ENCODE measurements around the gene OPN1LW.
"Not testable (repeated sequence)": the region's sequence is repeated elsewhere in the genome, so short reads cannot be mapped to it uniquely, and the experiment has no call there.

OPN1LW gene

DNA sequence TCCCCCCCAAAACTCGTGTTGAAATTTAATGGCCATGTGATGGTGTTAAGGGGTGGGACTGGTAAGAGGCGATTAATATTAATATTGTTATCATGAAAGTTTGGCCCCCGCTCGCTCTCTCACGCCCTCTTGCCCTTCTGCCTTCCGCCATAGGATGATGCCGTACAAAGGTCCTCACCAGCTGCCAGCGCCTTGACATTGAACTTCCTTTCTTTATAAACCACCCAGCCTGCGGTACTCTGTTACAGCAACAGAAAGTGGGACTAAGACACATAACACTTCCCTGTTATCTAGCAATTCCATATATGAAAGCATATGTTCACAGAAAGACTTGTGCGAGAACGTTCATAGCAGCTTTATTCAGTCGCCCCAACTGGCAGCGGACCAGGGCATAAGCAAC is 24.3 kb downstream of the OPN1LW start:
- not testable (repeated sequence) for H3K36me3 ChIP-seq (ENCODE audit: control insufficient read depth in 1 of 2, insufficient read depth in 2 of 2, low read length in 2 of 2); DNase-seq; H3K14ac ChIP-seq (ENCODE audit: low read length); H3K4ac ChIP-seq (ENCODE audit: low read depth, low read length); H3K79me1 ChIP-seq (ENCODE audit: low read length); H2BK12ac ChIP-seq (ENCODE audit: low read length); H3K9me3 ChIP-seq (ENCODE audit: insufficient read depth, low read depth, low read length); H3K9ac ChIP-seq (ENCODE audit: low read length); H3K4me2 ChIP-seq (ENCODE audit: low read length); H3K18ac ChIP-seq (ENCODE audit: low read length); H2AK5ac ChIP-seq (ENCODE audit: low read length); H3K27me3 ChIP-seq (ENCODE audit: insufficient read depth, low read length); H3K23ac ChIP-seq (ENCODE audit: low read length); H4K8ac ChIP-seq (ENCODE audit: low read depth, low read length); H4K12ac ChIP-seq (ENCODE audit: low read depth, low read length); H3K79me2 ChIP-seq (ENCODE audit: control insufficient read depth, insufficient read depth, low read length, poor library complexity); H2AFZ ChIP-seq (ENCODE audit: insufficient read depth, low read length, poor library complexity); H2BK5ac ChIP-seq (ENCODE audit: low read depth, low read length, poor library complexity); H2BK120ac ChIP-seq (ENCODE audit: insufficient read depth, low read length, poor library complexity); H3K27ac ChIP-seq (ENCODE audit: low read depth, low read length); H4K91ac ChIP-seq (ENCODE audit: low read depth, low read length); H3K4me1 ChIP-seq (ENCODE audit: control insufficient read depth in 1 of 2, insufficient read depth in 2 of 2, low read length in 2 of 2); H3K4me3 ChIP-seq (ENCODE audit: low read depth, low read length)
- WGBS (ENCODE audit: extremely low coverage, insufficient coverage, insufficient read length): no CpG with 5 or more reads among the region's 13 CpGs

DNA sequence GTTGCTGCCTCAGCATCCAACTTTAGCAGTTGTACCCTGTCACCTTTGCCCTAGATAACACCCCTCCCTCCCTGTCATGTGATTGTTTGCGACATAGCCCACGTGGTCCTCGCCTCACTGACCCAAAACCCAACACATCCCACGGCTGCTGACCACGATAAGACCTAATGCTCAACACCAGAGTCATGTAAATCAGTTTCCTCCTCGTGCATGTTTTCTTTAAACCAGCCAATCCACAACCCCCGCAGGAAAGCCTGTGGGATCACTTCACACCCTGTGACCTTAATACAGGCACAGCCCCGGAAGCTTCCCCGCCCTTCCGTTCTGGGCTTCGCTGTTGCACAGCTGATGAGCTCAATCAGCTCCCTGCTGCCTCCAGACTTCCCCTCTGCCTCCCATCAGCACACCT is 28.5 kb downstream of the OPN1LW start:
- H2BK120ac ChIP-seq (ENCODE audit: insufficient read depth, low read length, poor library complexity); H2AK5ac ChIP-seq (ENCODE audit: low read length); H3K27ac ChIP-seq (ENCODE audit: low read depth, low read length); H2BK12ac ChIP-seq (ENCODE audit: low read length); DNase-seq; H3K4me2 ChIP-seq (ENCODE audit: low read length); H3K36me3 ChIP-seq (ENCODE audit: control insufficient read depth in 1 of 2, insufficient read depth in 2 of 2, low read length in 2 of 2); H2BK5ac ChIP-seq (ENCODE audit: low read depth, low read length, poor library complexity); H3K79me1 ChIP-seq (ENCODE audit: low read length); H4K12ac ChIP-seq (ENCODE audit: low read depth, low read length); H3K4me3 ChIP-seq (ENCODE audit: low read depth, low read length); H4K8ac ChIP-seq (ENCODE audit: low read depth, low read length); H3K4me1 ChIP-seq (ENCODE audit: control insufficient read depth in 1 of 2, insufficient read depth in 2 of 2, low read length in 2 of 2); H3K23ac ChIP-seq (ENCODE audit: low read length); H3K9me3 ChIP-seq (ENCODE audit: insufficient read depth, low read depth, low read length); H3K27me3 ChIP-seq (ENCODE audit: insufficient read depth, low read length); H3K14ac ChIP-seq (ENCODE audit: low read length); H4K91ac ChIP-seq (ENCODE audit: low read depth, low read length); H3K79me2 ChIP-seq (ENCODE audit: control insufficient read depth, insufficient read depth, low read length, poor library complexity); H3K4ac ChIP-seq (ENCODE audit: low read depth, low read length); H3K18ac ChIP-seq (ENCODE audit: low read length); H2AFZ ChIP-seq (ENCODE audit: insufficient read depth, low read length, poor library complexity); H3K9ac ChIP-seq (ENCODE audit: low read length): not testable (repeated sequence)
- WGBS (ENCODE audit: extremely low coverage, insufficient coverage, insufficient read length): no CpG with 5 or more reads among the region's 11 CpGs

DNA sequence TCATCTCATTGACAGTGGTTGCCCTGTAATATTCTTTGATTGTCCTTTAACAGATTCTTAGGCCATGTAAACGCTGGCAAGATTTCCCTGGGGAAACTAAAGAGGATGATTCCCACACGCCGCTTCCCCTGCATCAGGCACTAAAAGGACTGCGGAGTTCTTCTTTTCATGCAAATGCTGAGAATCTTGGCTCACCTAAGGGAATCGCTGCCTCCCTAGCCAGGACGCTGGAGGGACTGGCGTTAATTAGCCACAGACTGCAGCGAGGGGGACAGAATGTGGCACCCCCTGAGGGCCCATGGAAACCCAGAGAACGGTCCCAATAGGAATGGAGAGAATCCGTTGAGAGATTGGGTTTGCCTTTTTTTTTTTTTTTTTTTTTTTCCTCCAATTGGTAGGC is 30.3 kb downstream of the OPN1LW start:
- H3K27ac ChIP-seq (ENCODE audit: low read depth, low read length); H3K14ac ChIP-seq (ENCODE audit: low read length); H3K4me2 ChIP-seq (ENCODE audit: low read length); H4K8ac ChIP-seq (ENCODE audit: low read depth, low read length); H3K23ac ChIP-seq (ENCODE audit: low read length); H2AK5ac ChIP-seq (ENCODE audit: low read length); H2BK120ac ChIP-seq (ENCODE audit: insufficient read depth, low read length, poor library complexity); DNase-seq; H3K4ac ChIP-seq (ENCODE audit: low read depth, low read length); H4K91ac ChIP-seq (ENCODE audit: low read depth, low read length); H3K4me1 ChIP-seq (ENCODE audit: control insufficient read depth in 1 of 2, insufficient read depth in 2 of 2, low read length in 2 of 2); H3K9ac ChIP-seq (ENCODE audit: low read length); H3K36me3 ChIP-seq (ENCODE audit: control insufficient read depth in 1 of 2, insufficient read depth in 2 of 2, low read length in 2 of 2); H3K27me3 ChIP-seq (ENCODE audit: insufficient read depth, low read length); H3K79me1 ChIP-seq (ENCODE audit: low read length); H4K12ac ChIP-seq (ENCODE audit: low read depth, low read length); H3K4me3 ChIP-seq (ENCODE audit: low read depth, low read length); H3K79me2 ChIP-seq (ENCODE audit: control insufficient read depth, insufficient read depth, low read length, poor library complexity); H3K18ac ChIP-seq (ENCODE audit: low read length); H3K9me3 ChIP-seq (ENCODE audit: insufficient read depth, low read depth, low read length); H2BK12ac ChIP-seq (ENCODE audit: low read length); H2AFZ ChIP-seq (ENCODE audit: insufficient read depth, low read length, poor library complexity); H2BK5ac ChIP-seq (ENCODE audit: low read depth, low read length, poor library complexity): not testable (repeated sequence)
- WGBS (ENCODE audit: extremely low coverage, insufficient coverage, insufficient read length): no CpG with 5 or more reads among the region's 10 CpGs

DNA sequence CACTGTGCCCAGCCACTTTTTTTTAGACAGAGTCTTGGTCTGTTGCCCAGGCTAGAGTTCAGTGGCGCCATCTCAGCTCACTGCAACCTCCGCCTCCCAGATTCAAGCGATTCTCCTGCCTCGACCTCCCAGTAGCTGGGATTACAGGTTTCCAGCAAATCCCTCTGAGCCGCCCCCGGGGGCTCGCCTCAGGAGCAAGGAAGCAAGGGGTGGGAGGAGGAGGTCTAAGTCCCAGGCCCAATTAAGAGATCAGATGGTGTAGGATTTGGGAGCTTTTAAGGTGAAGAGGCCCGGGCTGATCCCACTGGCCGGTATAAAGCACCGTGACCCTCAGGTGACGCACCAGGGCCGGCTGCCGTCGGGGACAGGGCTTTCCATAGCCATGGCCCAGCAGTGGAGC is 38.3 kb downstream of the OPN1LW start, which contains the start of gene OPN1MW:
OPN1MW (plus strand) TSS at position 301 of the 400 bp plus-strand sequence; CDS start at position 383, 82 bp downstream.
- not testable (repeated sequence) for H4K8ac ChIP-seq (ENCODE audit: low read depth, low read length); H2BK5ac ChIP-seq (ENCODE audit: low read depth, low read length, poor library complexity)

More for the DNA sequence above, 38.3 kb downstream of the OPN1LW start, which contains the start of gene OPN1MW:
- not testable (repeated sequence) for H3K27me3 ChIP-seq (ENCODE audit: insufficient read depth, low read length); H3K4me2 ChIP-seq (ENCODE audit: low read length); H3K36me3 ChIP-seq (ENCODE audit: control insufficient read depth in 1 of 2, insufficient read depth in 2 of 2, low read length in 2 of 2); H3K9me3 ChIP-seq (ENCODE audit: insufficient read depth, low read depth, low read length); H2AK5ac ChIP-seq (ENCODE audit: low read length); H2BK120ac ChIP-seq (ENCODE audit: insufficient read depth, low read length, poor library complexity); H4K12ac ChIP-seq (ENCODE audit: low read depth, low read length); H2AFZ ChIP-seq (ENCODE audit: insufficient read depth, low read length, poor library complexity); H3K4ac ChIP-seq (ENCODE audit: low read depth, low read length); H3K9ac ChIP-seq (ENCODE audit: low read length); H3K23ac ChIP-seq (ENCODE audit: low read length); H3K14ac ChIP-seq (ENCODE audit: low read length); H3K79me2 ChIP-seq (ENCODE audit: control insufficient read depth, insufficient read depth, low read length, poor library complexity); H3K4me3 ChIP-seq (ENCODE audit: low read depth, low read length); H2BK12ac ChIP-seq (ENCODE audit: low read length); H3K4me1 ChIP-seq (ENCODE audit: control insufficient read depth in 1 of 2, insufficient read depth in 2 of 2, low read length in 2 of 2); H4K91ac ChIP-seq (ENCODE audit: low read depth, low read length); H3K27ac ChIP-seq (ENCODE audit: low read depth, low read length); H3K79me1 ChIP-seq (ENCODE audit: low read length); DNase-seq; H3K18ac ChIP-seq (ENCODE audit: low read length)
- WGBS (ENCODE audit: extremely low coverage, insufficient coverage, insufficient read length): no CpG with 5 or more reads among the region's 14 CpGs
